ENCODE measurements around the gene GON7. TPM values are rescaled to one million over a fixed set of nuclear protein-coding genes. Genes with fewer than 3 reads are reported as not detected.

Gene GON7
- total RNA-seq, 4 donors from 2014 or later, result 8.3 to 17.9 (median 11.1) TPM

- in situ Hi-C loops (cut with MboI; ENCODE audit: low sequenced_read_pairs in 4 of 4), result no loop called here
- H3K9me3 ChIP-seq, result no peaks in the 10 kb centered on the region
- peaks cover 0 to 25% of the 10 kb centered on the region in 2 donors for H3K36me3 ChIP-seq
- H3K4me3 ChIP-seq, result peak overlapping the region; percentile 37 to 61 (median 39)
- H3K4me1 ChIP-seq, result no peaks in the 10 kb centered on the region
- DNase-seq (no peak), ATAC-seq (no peak)
- intact Hi-C loops (cut with DNase I; ENCODE audit: low total_unique reads), result no loop called here
- H3K27me3 ChIP-seq, result no peaks in the 10 kb centered on the region
- TF ChIP-seq CTCF (IDR thresholded peaks at IDR 0.05 in 4 of 5, conservative IDR thresholded peaks at IDR 0.05 in 1 of 5), result no peak
- TF ChIP-seq POLR2A (IDR thresholded peaks at IDR 0.05), result no peak
- H3K27ac ChIP-seq, result no peak overlapping the region
Measured at GRCh38 chr14:93231129-93231979, 24.5 kb upstream of the GON7 start.

GRCh38 chr14:93230539-93230938 is 23.7 kb upstream of the GON7 start:
- in situ Hi-C loops (cut with MboI; ENCODE audit: low sequenced_read_pairs in 4 of 4) (no loop called here), intact Hi-C loops (cut with DNase I; ENCODE audit: low total_unique reads) (no loop called here)
- DNase-seq, result no peak
- Histone ChIP-seq H3K4me1 (no peaks in the 10 kb centered on the region), H3K27ac (no peak overlapping the region), H3K27me3 (no peaks in the 10 kb centered on the region), H3K9me3 (no peaks in the 10 kb centered on the region), H3K4me3 (no peak overlapping the region), H3K36me3 (peaks cover 0 to 34% of the 10 kb centered on the region in 2 donors)
- no peak for TF ChIP-seq CTCF (IDR thresholded peaks at IDR 0.05 in 4 of 5, conservative IDR thresholded peaks at IDR 0.05 in 1 of 5)
- TF ChIP-seq POLR2A (IDR thresholded peaks at IDR 0.05), result no peak
- ATAC-seq, result no peak

- ATAC-seq (no peak), DNase-seq (no peak)
- no peaks in the 10 kb centered on the region for H3K9me3 ChIP-seq
- TF ChIP-seq POLR2A (IDR thresholded peaks at IDR 0.05), result no peak
- no peak for TF ChIP-seq CTCF (IDR thresholded peaks at IDR 0.05 in 4 of 5, conservative IDR thresholded peaks at IDR 0.05 in 1 of 5)
- H3K27me3 ChIP-seq, result no peaks in the 10 kb centered on the region
- H3K36me3 ChIP-seq, result peaks cover 0 to 50% of the 10 kb centered on the region in 2 donors
- H3K27ac ChIP-seq, result no peak overlapping the region
- no peaks in the 10 kb centered on the region for H3K4me1 ChIP-seq
- intact Hi-C loops (cut with DNase I; ENCODE audit: low total_unique reads) (no loop called here), in situ Hi-C loops (cut with MboI; ENCODE audit: low sequenced_read_pairs in 4 of 4) (no loop called here)
- H3K4me3 ChIP-seq, result no peak overlapping the region
Measured at GRCh38 chr14:93228550-93228949, 21.7 kb upstream of the GON7 start.

- no peak for TF ChIP-seq CTCF (IDR thresholded peaks at IDR 0.05 in 4 of 5, conservative IDR thresholded peaks at IDR 0.05 in 1 of 5)
- TF ChIP-seq POLR2A (IDR thresholded peaks at IDR 0.05), result no peak
- intact Hi-C loops (cut with DNase I; ENCODE audit: low total_unique reads), result no loop called here
- peaks cover 2 to 95% of the 10 kb centered on the region in 2 donors for H3K36me3 ChIP-seq
- ATAC-seq, result no peak
- H3K27me3 ChIP-seq, result no peaks in the 10 kb centered on the region
- in situ Hi-C loops (cut with MboI; ENCODE audit: low sequenced_read_pairs in 4 of 4), result loop anchor here in 1 of 4 donors (25.0 kb wide), 1 partner anchor 389 kb away; no protein-coding TSS in a partner anchor
- no peaks in the 10 kb centered on the region for H3K9me3 ChIP-seq
- DNase-seq, result no peak
- no peak overlapping the region for H3K4me3 ChIP-seq
- H3K4me1 ChIP-seq, result no peaks in the 10 kb centered on the region
- no peak overlapping the region for H3K27ac ChIP-seq
Measured at GRCh38 chr14:93223565-93223964, 16.7 kb upstream of the GON7 start.
